Astrocyte (in vitro differentiated cells and primary cell): ENCODE results near the gene ATAT1. TPM values are rescaled to one million over a fixed set of nuclear protein-coding genes. Genes with fewer than 3 reads are reported as not detected.

Source experiments
- DNase-seq: peaks from one replicate; pipeline ENCODE4 v3.0.0-alpha.2; 2010; ENCODE audit warnings: low read depth
- FAIRE-seq: peaks from 2 replicates; lab custom pipeline; 2011; peaks lifted over from hg19 to GRCh38; lab: Jason Lieb, UNC
- H2AFZ ChIP-seq: 2 replicates; pipeline ENCODE4 v1.6.0; 2012; ENCODE audit warnings: low read depth, low read length, inconsistent platforms
- H3K27ac ChIP-seq: 2 replicates; pipeline ENCODE4 v1.5.1; 2011; ENCODE audit warnings: low read depth, low read length, inconsistent platforms
- H3K27me3 ChIP-seq: 2 replicates; pipeline ENCODE4 v1.6.0; 2011; ENCODE audit warnings: low read length, inconsistent platforms; ENCODE audit not compliant: insufficient read depth
- H3K36me3 ChIP-seq: 2 replicates; pipeline ENCODE4 v1.5.1; 2011; ENCODE audit warnings: low read length, inconsistent platforms; ENCODE audit not compliant: insufficient read depth
- H3K4me1 ChIP-seq: 2 replicates; pipeline ENCODE4 v1.5.1; 2011; ENCODE audit warnings: low read length, inconsistent platforms; ENCODE audit not compliant: insufficient read depth
- H3K4me2 ChIP-seq: 2 replicates; pipeline ENCODE4 v1.6.0; 2012; ENCODE audit warnings: low read length, inconsistent platforms
- H3K4me3 ChIP-seq: 2 replicates; pipeline ENCODE4 v1.5.1; 2011; ENCODE audit warnings: low read depth, mild to moderate bottlenecking, low read length, inconsistent platforms; ENCODE audit not compliant: insufficient read depth
- H3K79me2 ChIP-seq: 2 replicates; pipeline ENCODE4 v1.6.0; 2012; ENCODE audit warnings: mild to moderate bottlenecking, low read length, inconsistent platforms; ENCODE audit not compliant: insufficient read depth
- H3K9ac ChIP-seq: 2 replicates; pipeline ENCODE4 v1.6.0; 2012; ENCODE audit warnings: mild to moderate bottlenecking, low read length, inconsistent platforms
- H3K9me3 ChIP-seq: 2 replicates; pipeline ENCODE4 v1.5.1; 2012; ENCODE audit warnings: low read depth, mild to moderate bottlenecking, low read length, inconsistent platforms; ENCODE audit not compliant: insufficient read depth
- H4K20me1 ChIP-seq: 2 replicates; pipeline ENCODE4 v1.6.0; 2012; ENCODE audit warnings: low read length, inconsistent platforms; ENCODE audit not compliant: insufficient read depth
- H3K27ac Mint-ChIP-seq: one replicate; pipeline ENCODE4 v1.8.0; 2021; ENCODE audit warnings: mild to moderate bottlenecking, mixed read lengths; ENCODE audit not compliant: unreplicated experiment
- H3K27me3 Mint-ChIP-seq: one replicate; pipeline ENCODE4 v1.8.0; 2021; ENCODE audit warnings: low read depth, mixed read lengths; ENCODE audit not compliant: unreplicated experiment
- H3K36me3 Mint-ChIP-seq: one replicate; pipeline ENCODE4 v1.8.0; 2021; ENCODE audit warnings: low read depth, mixed read lengths; ENCODE audit not compliant: unreplicated experiment
- H3K4me1 Mint-ChIP-seq: one replicate; pipeline ENCODE4 v1.8.0; 2021; ENCODE audit warnings: low read depth, mixed read lengths; ENCODE audit not compliant: unreplicated experiment
- H3K4me3 Mint-ChIP-seq: one replicate; pipeline ENCODE4 v1.8.0; 2021; ENCODE audit warnings: mild to moderate bottlenecking, moderate library complexity, mixed read lengths; ENCODE audit not compliant: unreplicated experiment
- H3K9me3 Mint-ChIP-seq: one replicate; pipeline ENCODE4 v1.8.0; 2021; ENCODE audit warnings: mild to moderate bottlenecking, mixed read lengths; ENCODE audit not compliant: unreplicated experiment
- CTCF ChIP-seq: IDR thresholded peaks from 2 replicates; pipeline ENCODE4 v1.5.1; 2011; ENCODE audit warnings: low read depth, mild to moderate bottlenecking, inconsistent platforms, low read length, moderate library complexity; ENCODE audit not compliant: insufficient read depth
- EZH2 ChIP-seq: IDR thresholded peaks from 2 replicates; pipeline ENCODE4 v1.6.1; 2012; ENCODE audit warnings: mild to moderate bottlenecking, low read length, inconsistent platforms; ENCODE audit not compliant: insufficient read depth
- total RNA-seq: library from RNA; stranded (reverse); gene quantifications from 2 replicates; pipeline ENCODE4 v1.2.1, GENCODE V29; 2021

Gene ATAT1
- total RNA-seq, 1 donor from 2014 or later: 16.6 TPM

GRCh38 chr6:30688569-30688968 lies 61.9 kb downstream of the ATAT1 start:
- Histone ChIP-seq H3K36me3 (no peaks in the 10 kb centered on the region), H4K20me1 (peaks cover 27% of the 10 kb centered on the region), H3K4me1 (peaks cover 38% of the 10 kb centered on the region), H2AFZ (no peak overlapping the region), H3K9me3 (no peaks in the 10 kb centered on the region), H3K27me3 (no peaks in the 10 kb centered on the region), H3K4me3 (peak overlapping the region; percentile 87), H3K27ac (peak overlapping the region; percentile 95), H3K79me2 (peaks cover 65% of the 10 kb centered on the region), H3K4me2 (peak overlapping the region; percentile 100), H3K9ac (peak overlapping the region; percentile 98)
- peaks cover 13% of the 10 kb centered on the region for H3K36me3 Mint-ChIP-seq
- H3K27me3 Mint-ChIP-seq: no peaks in the 10 kb centered on the region
- H3K4me1 Mint-ChIP-seq: peaks cover 36% of the 10 kb centered on the region
- no peak for FAIRE-seq
- H3K4me3 Mint-ChIP-seq: peak overlapping the region; percentile 97
- no peak for DNase-seq
- peaks cover 2% of the 10 kb centered on the region for H3K9me3 Mint-ChIP-seq
- peak overlapping the region; percentile 87 for H3K27ac Mint-ChIP-seq
- TF ChIP-seq CTCF: no peak
- no peak for TF ChIP-seq EZH2

- FAIRE-seq (no peak), DNase-seq (no peak)
- Histone ChIP-seq H3K27me3 (no peaks in the 10 kb centered on the region), H3K4me3 (peak overlapping the region; percentile 77), H3K9ac (peak overlapping the region; percentile 98), H3K9me3 (no peaks in the 10 kb centered on the region), H3K4me2 (peak overlapping the region; percentile 100), H3K4me1 (peaks cover 38% of the 10 kb centered on the region), H3K27ac (no peak overlapping the region), H4K20me1 (peaks cover 20% of the 10 kb centered on the region), H3K36me3 (no peaks in the 10 kb centered on the region), H3K79me2 (peaks cover 58% of the 10 kb centered on the region), H2AFZ (no peak overlapping the region)
- Mint-ChIP-seq H3K27me3 (no peaks in the 10 kb centered on the region), H3K4me3 (peak overlapping the region; percentile 89), H3K27ac (peak overlapping the region; percentile 64), H3K36me3 (peaks cover 9% of the 10 kb centered on the region), H3K9me3 (peaks cover 2% of the 10 kb centered on the region), H3K4me1 (peaks cover 36% of the 10 kb centered on the region)
- TF ChIP-seq CTCF (no peak), EZH2 (no peak)
Measured at GRCh38 chr6:30689022-30689865, 62.6 kb downstream of the ATAT1 start.

GRCh38 chr6:30689985-30690384 lies 63.3 kb downstream of the ATAT1 start:
- Histone ChIP-seq H3K4me1 (peaks cover 35% of the 10 kb centered on the region), H3K4me3 (peak overlapping the region; percentile 77), H2AFZ (no peak overlapping the region), H3K36me3 (no peaks in the 10 kb centered on the region), H3K9me3 (no peaks in the 10 kb centered on the region), H3K79me2 (peaks cover 50% of the 10 kb centered on the region), H3K27me3 (no peaks in the 10 kb centered on the region), H3K27ac (peak overlapping the region; percentile 86), H3K4me2 (peak overlapping the region; percentile 100), H4K20me1 (peaks cover 14% of the 10 kb centered on the region), H3K9ac (peak overlapping the region; percentile 83)
- Mint-ChIP-seq H3K4me1 (peaks cover 37% of the 10 kb centered on the region), H3K4me3 (peak overlapping the region; percentile 89), H3K27ac (peak overlapping the region; percentile 92), H3K36me3 (peaks cover 9% of the 10 kb centered on the region), H3K27me3 (no peaks in the 10 kb centered on the region), H3K9me3 (peaks cover 2% of the 10 kb centered on the region)
- no peak for TF ChIP-seq EZH2
- no peak for TF ChIP-seq CTCF
- FAIRE-seq (no peak), DNase-seq (no peak)
